HL-60 (cell line): ENCODE results near the gene CEP72.

Experiments
- GABPA ChIP-seq: IDR thresholded peaks from 2 replicates; pipeline ENCODE4 v1.6.1; 2012; ENCODE audit warnings: low read depth
- TF ChIP-seq, protein P1 (sequence below): IDR thresholded peaks from one replicate; pipeline ENCODE4 v1.5.1; 2011; ENCODE audit warnings: low read length, control low read depth, inconsistent platforms; ENCODE audit not compliant: insufficient read depth

DNA sequence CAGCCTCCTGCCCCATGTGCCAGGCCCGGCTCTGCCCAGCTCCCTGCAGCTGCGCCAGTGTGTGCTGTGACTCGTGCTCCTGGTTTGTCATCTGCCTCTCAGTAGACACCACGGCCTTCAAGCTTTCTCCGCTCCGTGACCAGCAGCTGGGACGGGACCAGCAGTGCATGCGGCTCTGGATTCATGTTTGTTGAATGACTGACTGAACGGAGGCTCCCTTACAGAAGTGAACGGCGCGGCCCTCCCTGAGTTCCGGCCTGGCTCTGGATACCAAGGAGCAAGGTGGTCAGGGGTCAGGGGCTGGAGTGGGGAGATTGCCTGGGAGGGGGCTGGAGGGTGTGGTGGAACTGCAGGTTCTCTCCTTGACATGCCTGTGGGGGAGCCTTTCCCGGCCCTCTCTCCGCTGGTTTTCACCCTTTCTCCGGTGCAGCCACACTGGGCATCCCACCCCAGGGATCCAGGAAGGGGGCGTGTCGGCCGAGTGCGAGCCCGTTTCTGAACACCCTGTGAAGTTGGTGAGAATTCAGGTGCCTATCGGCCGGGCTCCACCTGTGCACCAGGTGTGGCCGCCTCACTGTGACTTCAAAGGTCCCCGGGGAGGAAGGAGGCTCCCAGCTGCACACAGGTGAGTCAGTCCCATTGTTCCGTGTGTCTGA, 11.1 kb upstream of the CEP72 start:
- TF ChIP-seq, protein P1, sequence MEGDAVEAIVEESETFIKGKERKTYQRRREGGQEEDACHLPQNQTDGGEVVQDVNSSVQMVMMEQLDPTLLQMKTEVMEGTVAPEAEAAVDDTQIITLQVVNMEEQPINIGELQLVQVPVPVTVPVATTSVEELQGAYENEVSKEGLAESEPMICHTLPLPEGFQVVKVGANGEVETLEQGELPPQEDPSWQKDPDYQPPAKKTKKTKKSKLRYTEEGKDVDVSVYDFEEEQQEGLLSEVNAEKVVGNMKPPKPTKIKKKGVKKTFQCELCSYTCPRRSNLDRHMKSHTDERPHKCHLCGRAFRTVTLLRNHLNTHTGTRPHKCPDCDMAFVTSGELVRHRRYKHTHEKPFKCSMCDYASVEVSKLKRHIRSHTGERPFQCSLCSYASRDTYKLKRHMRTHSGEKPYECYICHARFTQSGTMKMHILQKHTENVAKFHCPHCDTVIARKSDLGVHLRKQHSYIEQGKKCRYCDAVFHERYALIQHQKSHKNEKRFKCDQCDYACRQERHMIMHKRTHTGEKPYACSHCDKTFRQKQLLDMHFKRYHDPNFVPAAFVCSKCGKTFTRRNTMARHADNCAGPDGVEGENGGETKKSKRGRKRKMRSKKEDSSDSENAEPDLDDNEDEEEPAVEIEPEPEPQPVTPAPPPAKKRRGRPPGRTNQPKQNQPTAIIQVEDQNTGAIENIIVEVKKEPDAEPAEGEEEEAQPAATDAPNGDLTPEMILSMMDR: no peak
- TF ChIP-seq GABPA: no peak
